Measurements from ENCODE around the gene FCMR.
A peak's percentile ranks its signal among the peaks of the same experiment; 100 is the strongest.

FCMR gene

GRCh38 chr1:206933333-206933945, 11.7 kb upstream of the FCMR start:
- no peak overlapping the region for H3K4me3 ChIP-seq (replicated peaks in 1 of 2; ENCODE audit: low read depth in 2 of 2, low read length in 2 of 2)
- DNase-seq (ENCODE audit: low read depth in 2 of 2), result peak in 1 of 2 donors; percentile 30
- TF ChIP-seq CTCF (IDR thresholded peaks at IDR 0.05; ENCODE audit: low read depth, low read length), result peak; percentile 63

- DNase-seq (ENCODE audit: low read depth in 2 of 2), result peak in 1 of 2 donors; percentile 27
- H3K4me3 ChIP-seq (replicated peaks in 1 of 2; ENCODE audit: low read depth in 2 of 2, low read length in 2 of 2), result no peak overlapping the region
- no peak for TF ChIP-seq CTCF (IDR thresholded peaks at IDR 0.05; ENCODE audit: low read depth, low read length)
Measured at GRCh38 chr1:206932177-206932576, 10.4 kb upstream of the FCMR start.

- TF ChIP-seq CTCF (IDR thresholded peaks at IDR 0.05; ENCODE audit: low read depth, low read length), result peak; percentile 19
- no peak for DNase-seq (ENCODE audit: low read depth in 2 of 2)
- no peak overlapping the region for H3K4me3 ChIP-seq (replicated peaks in 1 of 2; ENCODE audit: low read depth in 2 of 2, low read length in 2 of 2)
Measured at GRCh38 chr1:206931709-206932108, 10.0 kb upstream of the FCMR start.

GRCh38 chr1:206930210-206930798, 8.6 kb upstream of the FCMR start:
- no peak for DNase-seq (ENCODE audit: low read depth in 2 of 2)
- TF ChIP-seq CTCF (IDR thresholded peaks at IDR 0.05; ENCODE audit: low read depth, low read length), result no peak
- H3K4me3 ChIP-seq (replicated peaks in 1 of 2; ENCODE audit: low read depth in 2 of 2, low read length in 2 of 2), result no peak overlapping the region

- TF ChIP-seq CTCF (IDR thresholded peaks at IDR 0.05; ENCODE audit: low read depth, low read length), result no peak
- H3K4me3 ChIP-seq (replicated peaks in 1 of 2; ENCODE audit: low read depth in 2 of 2, low read length in 2 of 2), result no peak overlapping the region
Measured at GRCh38 chr1:206929524-206929923, 7.8 kb upstream of the FCMR start.

GRCh38 chr1:206926286-206926685, 4.5 kb upstream of the FCMR start:
- H3K4me3 ChIP-seq (replicated peaks in 1 of 2; ENCODE audit: low read depth in 2 of 2, low read length in 2 of 2), result no peak overlapping the region
- TF ChIP-seq CTCF (IDR thresholded peaks at IDR 0.05; ENCODE audit: low read depth, low read length), result no peak
- no peak for DNase-seq (ENCODE audit: low read depth in 2 of 2)

More at GRCh38 chr1:206929524-206929923, 7.8 kb upstream of the FCMR start:
- DNase-seq (ENCODE audit: low read depth in 2 of 2), result no peak
